SU-DHL-6 (cell line): ENCODE results near the gene STRBP.

ENCODE experiments used
- CTCF ChIP-seq: fragments of 200-600 bp; sonication (generic); IDR thresholded peaks from one replicate; pipeline ENCODE4 v1.5.1; 2017; ENCODE audit warnings: antibody characterized with exemption, mild to moderate bottlenecking, low read length, moderate library complexity; ENCODE audit not compliant: insufficient read depth, poor library complexity, severe bottlenecking
- EZH2phosphoT487 ChIP-seq: fragments of 200-600 bp; sonication (generic), shearing (Covaris generic); conservative IDR thresholded peaks from 2 replicates; pipeline ENCODE4 v1.6.1; 2018; ENCODE audit warnings: mild to moderate bottlenecking, antibody characterized with exemption, low read length, moderate library complexity, mixed read lengths

DNA sequence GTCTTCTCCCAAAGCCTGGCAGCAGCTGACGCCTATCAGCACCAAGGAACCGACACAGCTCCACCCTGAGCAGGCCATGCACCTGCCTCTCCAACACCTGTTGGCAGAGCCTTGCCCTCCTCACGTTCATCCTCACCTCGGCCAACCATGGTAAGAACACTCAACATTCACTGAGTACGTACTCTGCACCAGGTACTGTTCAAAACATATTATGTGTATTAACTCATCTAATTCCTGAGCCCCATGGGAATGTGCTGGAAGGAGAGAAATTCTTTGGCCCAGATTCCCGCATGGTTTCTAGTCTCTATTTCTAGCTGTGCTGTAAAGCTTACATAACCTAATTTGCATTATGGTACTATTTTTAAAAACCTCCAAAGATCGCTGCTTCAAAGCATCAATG is 148.8 kb downstream of the STRBP start:
- no peak for TF ChIP-seq CTCF
- TF ChIP-seq EZH2phosphoT487: no peak
